ENCODE data around the gene UHRF1.
A peak's percentile ranks its signal among the peaks of the same experiment; 100 is the strongest.

Gene UHRF1

GRCh38 chr19:4991996-4992698 lies 82.8 kb downstream of the UHRF1 start:
- no peak for DNase-seq

DNA sequence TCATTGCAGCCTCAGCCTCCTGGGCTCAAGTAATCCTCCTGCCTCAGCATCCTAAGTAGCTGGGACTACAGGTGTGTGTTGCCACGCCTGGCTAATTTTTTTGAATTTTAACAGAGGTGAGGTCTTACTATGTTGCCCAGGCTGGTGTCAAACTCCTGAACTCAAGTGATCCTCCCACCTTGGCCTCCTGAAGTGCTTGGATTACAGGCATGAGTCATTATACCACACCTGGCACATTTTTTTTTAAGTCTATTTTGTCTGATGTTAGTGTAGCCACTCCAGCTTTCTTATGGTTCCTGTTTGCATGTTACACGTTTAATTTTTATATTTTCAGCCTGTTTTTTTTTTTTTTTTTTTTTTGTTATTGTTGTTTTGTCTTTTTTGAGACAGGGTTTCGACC lies 84.4 kb downstream of the UHRF1 start:
- DNase-seq = no peak

DNA sequence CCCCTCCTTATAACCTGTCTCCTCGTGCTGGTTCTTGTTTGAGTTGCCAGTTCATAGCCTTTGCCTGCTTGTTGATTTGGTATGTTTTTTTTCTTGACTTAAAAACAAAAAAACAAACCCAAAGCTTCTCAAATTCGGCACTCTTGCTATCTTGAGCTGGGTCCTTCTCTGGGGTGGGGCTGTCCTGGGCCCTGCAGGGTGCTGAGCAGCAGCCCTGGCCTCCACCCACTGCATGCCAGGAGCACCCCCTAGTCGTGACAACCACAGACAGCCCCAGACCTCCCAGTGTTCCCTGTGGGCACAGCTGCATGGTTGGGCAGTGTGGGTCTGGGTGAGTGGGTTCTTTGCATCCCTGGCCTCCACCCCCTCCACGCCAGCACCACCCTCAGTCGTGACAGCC lies 87.4 kb downstream of the UHRF1 start:
- DNase-seq = no peak

DNA sequence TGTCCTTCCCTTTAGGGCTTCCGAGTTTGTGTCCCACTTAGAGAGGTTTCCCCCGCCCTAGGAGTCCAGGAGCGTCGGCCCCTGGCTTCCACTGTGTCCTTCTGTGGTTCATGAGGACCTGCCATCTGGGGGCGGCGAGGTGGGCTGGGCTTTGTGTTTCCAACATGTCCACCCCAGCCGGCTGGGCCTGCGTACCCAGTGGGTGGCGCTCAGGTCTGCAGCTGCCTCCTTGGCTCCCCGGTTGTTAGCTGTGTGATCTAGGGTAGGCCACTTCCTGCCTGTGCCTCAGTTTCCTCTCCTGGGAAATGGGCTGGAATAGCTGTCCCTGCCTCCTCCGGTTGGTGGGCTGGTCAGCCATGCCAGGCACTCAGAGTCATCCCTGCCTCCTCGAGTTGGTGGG lies 88.0 kb downstream of the UHRF1 start:
- no peak for DNase-seq

DNA sequence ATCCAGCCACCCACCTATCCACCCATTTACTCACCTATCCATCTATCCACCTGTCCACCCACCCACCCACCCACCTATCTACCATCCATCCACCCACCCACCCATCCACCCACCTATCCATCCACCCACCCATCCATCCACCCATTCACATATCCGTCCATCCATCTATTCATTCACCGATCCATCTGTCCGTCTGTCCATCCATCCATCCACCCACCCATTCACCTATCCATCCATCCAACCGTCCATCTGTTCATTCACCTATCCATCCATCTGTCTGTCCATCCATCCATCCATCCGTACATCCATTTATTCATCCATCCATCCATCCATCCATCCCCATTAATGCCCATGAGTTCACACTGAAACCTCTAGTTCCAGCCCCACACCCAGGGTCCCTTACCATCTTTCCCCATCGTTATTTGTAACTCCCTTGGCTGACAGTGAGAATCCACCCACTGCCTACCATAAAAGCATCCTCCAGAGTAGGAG lies 90.9 kb downstream of the UHRF1 start:
- DNase-seq = no peak

DNA sequence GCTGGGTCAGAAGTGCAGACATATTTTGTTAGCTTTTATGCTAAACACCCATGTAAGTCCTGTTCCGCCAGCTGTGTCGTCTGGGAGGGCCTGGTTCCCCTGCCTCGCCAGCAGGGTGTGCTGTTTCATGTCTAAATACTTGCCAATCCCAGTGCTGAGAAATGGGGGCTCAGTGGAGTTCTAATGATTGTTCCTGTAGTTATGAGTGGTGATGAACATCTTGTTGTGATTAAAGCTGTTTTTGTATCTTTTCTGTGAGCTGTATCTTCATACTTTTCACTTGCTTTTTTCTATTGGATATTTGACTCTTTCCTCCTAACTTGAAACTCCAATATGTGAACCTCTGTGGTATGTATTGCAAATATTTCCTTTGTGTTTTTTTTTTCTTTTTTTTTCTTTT lies 92.3 kb downstream of the UHRF1 start:
- peak; percentile 72 for DNase-seq

DNA sequence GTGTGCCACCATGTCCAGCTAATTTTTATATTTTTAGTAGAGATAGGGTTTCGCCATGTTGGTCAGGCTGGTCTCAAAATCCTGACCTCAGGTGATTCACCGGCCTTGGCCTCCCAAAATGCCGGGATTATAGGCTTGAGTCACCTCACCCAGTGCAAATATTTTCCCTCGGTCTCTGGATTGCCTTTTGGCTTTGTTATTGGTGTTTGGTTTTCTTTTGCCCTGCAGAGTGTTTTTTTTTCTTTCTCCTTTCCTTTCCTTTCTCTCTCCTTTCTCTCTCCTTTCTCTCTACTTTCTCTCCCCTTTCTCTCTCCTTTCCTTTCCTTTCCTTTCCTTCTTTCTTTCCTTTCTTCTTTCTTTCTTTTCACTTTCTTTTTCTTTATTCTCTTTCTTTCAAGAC lies 92.8 kb downstream of the UHRF1 start:
- DNase-seq = no peak

GRCh38 chr19:5003781-5004180 lies 94.5 kb downstream of the UHRF1 start:
- no peak for DNase-seq

DNA sequence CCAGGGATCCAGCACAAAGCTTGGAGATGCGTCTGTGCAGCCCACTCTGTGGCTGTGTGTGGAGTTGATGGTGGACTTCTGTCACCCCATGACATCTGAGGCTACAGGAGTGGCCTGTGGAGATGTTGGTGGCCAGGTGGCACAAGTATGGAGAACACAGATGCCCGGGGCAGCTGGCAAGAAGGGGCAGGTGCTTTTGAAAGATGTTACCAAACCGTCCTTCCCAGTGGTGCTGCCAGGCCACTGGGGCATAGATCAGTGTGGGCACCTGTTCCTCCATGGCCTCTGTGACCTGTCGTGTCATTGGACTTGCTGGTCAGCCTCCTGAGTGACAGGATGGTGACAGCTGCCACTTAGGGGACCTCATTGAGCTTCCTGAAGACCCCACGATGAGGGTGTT lies 95.8 kb downstream of the UHRF1 start:
- no peak for DNase-seq

GRCh38 chr19:5006201-5006600 lies 96.9 kb downstream of the UHRF1 start:
- DNase-seq = no peak

GRCh38 chr19:5006821-5007220 lies 97.5 kb downstream of the UHRF1 start:
- no peak for DNase-seq

Measured in activated CD8-positive, alpha-beta memory T cell treated with anti-CD3 and anti-CD28 coated beads, Interleukin-2, amount 50 U/mL, for 48 hours (primary cell).